ENCODE results near the gene SDR42E1. TPM values are rescaled to one million over a fixed set of nuclear protein-coding genes. Genes with fewer than 3 reads are reported as not detected.

The SDR42E1 gene
- total RNA-seq, 1 experiment from 2014 or later, result 0.33 TPM

GRCh38 chr16:82007189-82007588 is 4.1 kb downstream of the SDR42E1 start:
- Histone ChIP-seq H3K9me3 (ENCODE audit: control insufficient read depth, insufficient read depth, low read depth, low read length) (no peaks in the 10 kb centered on the region), H3K36me3 (ENCODE audit: control insufficient read depth, insufficient read depth, low read length) (peaks cover 4% of the 10 kb centered on the region; the same call in 1 of the 2 replicates), H3K4me3 (ENCODE audit: low read depth in 2 of 2, low read length in 2 of 2) (no peak overlapping the region), H3K27me3 (ENCODE audit: control insufficient read depth, insufficient read depth, low read length) (no peaks in the 10 kb centered on the region; the same call in 1 of the 2 replicates), H3K4me1 (ENCODE audit: control insufficient read depth, insufficient read depth, low read length) (no peaks in the 10 kb centered on the region), H3K27ac (ENCODE audit: low read length) (no peak overlapping the region)
- ChIA-PET POLR2A (no interaction called here), CTCF (no interaction called here)
- DNase-seq (ENCODE audit: low read depth, low spot score) (no peak), ATAC-seq (no peak)
- intact Hi-C loops (cut with micrococcal nuclease; ENCODE audit: unreplicated experiment) (no loop called here), in situ Hi-C loops (cut with HindIII; ENCODE audit: low pct_unique_long_range_greater_than_20kb, low sequenced_read_pairs) (no loop called here)
- TF ChIP-seq, protein P1, sequence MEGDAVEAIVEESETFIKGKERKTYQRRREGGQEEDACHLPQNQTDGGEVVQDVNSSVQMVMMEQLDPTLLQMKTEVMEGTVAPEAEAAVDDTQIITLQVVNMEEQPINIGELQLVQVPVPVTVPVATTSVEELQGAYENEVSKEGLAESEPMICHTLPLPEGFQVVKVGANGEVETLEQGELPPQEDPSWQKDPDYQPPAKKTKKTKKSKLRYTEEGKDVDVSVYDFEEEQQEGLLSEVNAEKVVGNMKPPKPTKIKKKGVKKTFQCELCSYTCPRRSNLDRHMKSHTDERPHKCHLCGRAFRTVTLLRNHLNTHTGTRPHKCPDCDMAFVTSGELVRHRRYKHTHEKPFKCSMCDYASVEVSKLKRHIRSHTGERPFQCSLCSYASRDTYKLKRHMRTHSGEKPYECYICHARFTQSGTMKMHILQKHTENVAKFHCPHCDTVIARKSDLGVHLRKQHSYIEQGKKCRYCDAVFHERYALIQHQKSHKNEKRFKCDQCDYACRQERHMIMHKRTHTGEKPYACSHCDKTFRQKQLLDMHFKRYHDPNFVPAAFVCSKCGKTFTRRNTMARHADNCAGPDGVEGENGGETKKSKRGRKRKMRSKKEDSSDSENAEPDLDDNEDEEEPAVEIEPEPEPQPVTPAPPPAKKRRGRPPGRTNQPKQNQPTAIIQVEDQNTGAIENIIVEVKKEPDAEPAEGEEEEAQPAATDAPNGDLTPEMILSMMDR (IDR thresholded peaks at IDR 0.05), result no peak
- no peak for TF ChIP-seq TCF7L2 (IDR thresholded peaks at IDR 0.05; ENCODE audit: low read depth, low read length)
- TF ChIP-seq POLR2AphosphoS5 (IDR thresholded peaks at IDR 0.05; ENCODE audit: low read depth, low read length), result no peak
- TF ChIP-seq, protein P2, sequence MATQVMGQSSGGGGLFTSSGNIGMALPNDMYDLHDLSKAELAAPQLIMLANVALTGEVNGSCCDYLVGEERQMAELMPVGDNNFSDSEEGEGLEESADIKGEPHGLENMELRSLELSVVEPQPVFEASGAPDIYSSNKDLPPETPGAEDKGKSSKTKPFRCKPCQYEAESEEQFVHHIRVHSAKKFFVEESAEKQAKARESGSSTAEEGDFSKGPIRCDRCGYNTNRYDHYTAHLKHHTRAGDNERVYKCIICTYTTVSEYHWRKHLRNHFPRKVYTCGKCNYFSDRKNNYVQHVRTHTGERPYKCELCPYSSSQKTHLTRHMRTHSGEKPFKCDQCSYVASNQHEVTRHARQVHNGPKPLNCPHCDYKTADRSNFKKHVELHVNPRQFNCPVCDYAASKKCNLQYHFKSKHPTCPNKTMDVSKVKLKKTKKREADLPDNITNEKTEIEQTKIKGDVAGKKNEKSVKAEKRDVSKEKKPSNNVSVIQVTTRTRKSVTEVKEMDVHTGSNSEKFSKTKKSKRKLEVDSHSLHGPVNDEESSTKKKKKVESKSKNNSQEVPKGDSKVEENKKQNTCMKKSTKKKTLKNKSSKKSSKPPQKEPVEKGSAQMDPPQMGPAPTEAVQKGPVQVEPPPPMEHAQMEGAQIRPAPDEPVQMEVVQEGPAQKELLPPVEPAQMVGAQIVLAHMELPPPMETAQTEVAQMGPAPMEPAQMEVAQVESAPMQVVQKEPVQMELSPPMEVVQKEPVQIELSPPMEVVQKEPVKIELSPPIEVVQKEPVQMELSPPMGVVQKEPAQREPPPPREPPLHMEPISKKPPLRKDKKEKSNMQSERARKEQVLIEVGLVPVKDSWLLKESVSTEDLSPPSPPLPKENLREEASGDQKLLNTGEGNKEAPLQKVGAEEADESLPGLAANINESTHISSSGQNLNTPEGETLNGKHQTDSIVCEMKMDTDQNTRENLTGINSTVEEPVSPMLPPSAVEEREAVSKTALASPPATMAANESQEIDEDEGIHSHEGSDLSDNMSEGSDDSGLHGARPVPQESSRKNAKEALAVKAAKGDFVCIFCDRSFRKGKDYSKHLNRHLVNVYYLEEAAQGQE (IDR thresholded peaks at IDR 0.05; ENCODE audit: insufficient read depth in 1 of 2, low read depth in 2 of 2, low read length in 1 of 2), result no peak
- TF ChIP-seq SIN3A (IDR thresholded peaks at IDR 0.05; ENCODE audit: borderline replicate concordance, insufficient read depth, low read depth, low read length), result no peak
- no TSS peak for BruUV-seq (replicated peaks)

- CTCF ChIA-PET, result no interaction called here
- in situ Hi-C loops (cut with HindIII; ENCODE audit: low pct_unique_long_range_greater_than_20kb, low sequenced_read_pairs), result no loop called here
Observed at GRCh38 chr16:82006036-82006435, 5.2 kb downstream of the SDR42E1 start.

More at GRCh38 chr16:82006036-82006435, 5.2 kb downstream of the SDR42E1 start:
- POLR2A ChIA-PET, result no interaction called here
- TF ChIP-seq SIN3A (IDR thresholded peaks at IDR 0.05; ENCODE audit: borderline replicate concordance, insufficient read depth, low read depth, low read length) (no peak), TCF7L2 (IDR thresholded peaks at IDR 0.05; ENCODE audit: low read depth, low read length) (no peak), POLR2AphosphoS5 (IDR thresholded peaks at IDR 0.05; ENCODE audit: low read depth, low read length) (no peak)
- TF ChIP-seq, protein P2 (IDR thresholded peaks at IDR 0.05; ENCODE audit: insufficient read depth in 1 of 2, low read depth in 2 of 2, low read length in 1 of 2), result no peak
- TF ChIP-seq, protein P1 (IDR thresholded peaks at IDR 0.05), result no peak
- no peaks in the 10 kb centered on the region for H3K9me3 ChIP-seq (ENCODE audit: control insufficient read depth, insufficient read depth, low read depth, low read length)
- no peaks in the 10 kb centered on the region; the same call in 1 of the 2 replicates for H3K27me3 ChIP-seq (ENCODE audit: control insufficient read depth, insufficient read depth, low read length)
- no peaks in the 10 kb centered on the region for H3K4me1 ChIP-seq (ENCODE audit: control insufficient read depth, insufficient read depth, low read length)
- H3K27ac ChIP-seq (ENCODE audit: low read length), result no peak overlapping the region
- DNase-seq (ENCODE audit: low read depth, low spot score) (no peak), ATAC-seq (no peak)
- no peak overlapping the region for H3K4me3 ChIP-seq (ENCODE audit: low read depth in 2 of 2, low read length in 2 of 2)
- peaks cover 4% of the 10 kb centered on the region; the same call in 1 of the 2 replicates for H3K36me3 ChIP-seq (ENCODE audit: control insufficient read depth, insufficient read depth, low read length)
- no TSS peak for BruUV-seq (replicated peaks)
- intact Hi-C loops (cut with micrococcal nuclease; ENCODE audit: unreplicated experiment), result no loop called here

Measured in Panc1 (cell line).